Left ventricle myocardium superior (tissue), 1 donor: ENCODE results near the gene SLC35E4. TPM values are rescaled to one million over a fixed set of nuclear protein-coding genes. Genes with fewer than 3 reads are reported as not detected.
A peak's percentile ranks its signal among the peaks of the same experiment; 100 is the strongest.

Source experiments
- ATAC-seq: fragments of 200-7000 bp; cut with Tn5 transposase; one replicate; pipeline ENCODE4 v1.9.1; 2020; ENCODE audit warnings: mild to moderate bottlenecking, moderate library complexity
- DNase-seq: peaks from one replicate; pipeline ENCODE4 v3.0.0-alpha.2; 2020
- intact Hi-C: fragments of 100-400 bp; cut with micrococcal nuclease; formaldehyde crosslinking; loops from one replicate; pipeline ENCODE4 v1.11.0; 2022
- total RNA-seq: library from RNA; stranded (reverse); fragmentation: NEBNext Ultra II Directional; extraction: Animal tissue kit (Norgen Biotek cat#: 25700); gene quantifications from one replicate; pipeline ENCODE4 v1.2.1, GENCODE V29; 2021
- donor health status: DM: no; HTN: yes; CAD: no; lungs with severe emphysema.

The SLC35E4 gene
- total RNA-seq, 1 donor from 2014 or later: 3.1 TPM

GRCh38 chr22:30643055-30643875 is 7.7 kb downstream of the SLC35E4 start:
- intact Hi-C loops: no loop called here
- DNase-seq (peak; percentile 70), ATAC-seq (peak; percentile 81)

- no peak for ATAC-seq
- intact Hi-C loops: no loop called here
- no peak for DNase-seq
Observed at GRCh38 chr22:30646518-30647160, 11.1 kb downstream of the SLC35E4 start.

GRCh38 chr22:30647536-30647935 is 12.0 kb downstream of the SLC35E4 start:
- DNase-seq (no peak), ATAC-seq (no peak)
- intact Hi-C loops: no loop called here

- ATAC-seq (no peak), DNase-seq (no peak)
- intact Hi-C loops: no loop called here
Observed at GRCh38 chr22:30648825-30649224, 13.2 kb downstream of the SLC35E4 start.

- ATAC-seq (peak; percentile 57), DNase-seq (no peak)
- intact Hi-C loops: no loop called here
Observed at GRCh38 chr22:30649430-30650007, 13.9 kb downstream of the SLC35E4 start.

- ATAC-seq (peak; percentile 13), DNase-seq (no peak)
- intact Hi-C loops: no loop called here
Observed at GRCh38 chr22:30650508-30651116, 15.0 kb downstream of the SLC35E4 start.

GRCh38 chr22:30652852-30653251 is 17.3 kb downstream of the SLC35E4 start:
- DNase-seq (no peak), ATAC-seq (no peak)
- intact Hi-C loops: no loop called here

- intact Hi-C loops: no loop called here
- DNase-seq (no peak), ATAC-seq (no peak)
Observed at GRCh38 chr22:30654361-30654760, 18.8 kb downstream of the SLC35E4 start.

- no peak for ATAC-seq
- DNase-seq: no peak
- intact Hi-C loops: no loop called here
Observed at GRCh38 chr22:30655532-30655931, 20.0 kb downstream of the SLC35E4 start.

GRCh38 chr22:30662040-30662439 is 26.5 kb downstream of the SLC35E4 start:
- ATAC-seq (no peak), DNase-seq (no peak)
- intact Hi-C loops: no loop called here

GRCh38 chr22:30664798-30665197 is 29.2 kb downstream of the SLC35E4 start:
- no peak for ATAC-seq
- intact Hi-C loops: no loop called here
- no peak for DNase-seq

GRCh38 chr22:30665266-30665665 is 29.7 kb downstream of the SLC35E4 start:
- DNase-seq (no peak), ATAC-seq (no peak)
- intact Hi-C loops: no loop called here

GRCh38 chr22:30665786-30666185 is 30.2 kb downstream of the SLC35E4 start:
- ATAC-seq (no peak), DNase-seq (no peak)
- intact Hi-C loops: no loop called here

GRCh38 chr22:30667107-30667493 is 31.5 kb downstream of the SLC35E4 start:
- intact Hi-C loops: no loop called here
- ATAC-seq: no peak
- no peak for DNase-seq

- DNase-seq (peak; percentile 97), ATAC-seq (peak; percentile 100)
- intact Hi-C loops: no loop called here
Observed at GRCh38 chr22:30667494-30668385, 32.2 kb downstream of the SLC35E4 start, which contains the start of gene DUSP18. Gene DUSP18, minus strand, starts transcription at chr22:30667875. Its CDS starts 3,872 bp downstream, at chr22:30664003.

GRCh38 chr22:30668386-30668710 is 32.8 kb downstream of the SLC35E4 start:
- intact Hi-C loops: no loop called here
- ATAC-seq (no peak), DNase-seq (no peak)

GRCh38 chr22:30671071-30671470 is 35.5 kb downstream of the SLC35E4 start:
- ATAC-seq (no peak), DNase-seq (no peak)
- intact Hi-C loops: no loop called here

- intact Hi-C loops: no loop called here
Observed at GRCh38 chr22:30673136-30673535, 37.6 kb downstream of the SLC35E4 start.

GRCh38 chr22:30674482-30674881 is 38.9 kb downstream of the SLC35E4 start:
- DNase-seq: no peak
- intact Hi-C loops: no loop called here
- ATAC-seq: no peak

More at GRCh38 chr22:30673136-30673535, 37.6 kb downstream of the SLC35E4 start:
- DNase-seq (no peak), ATAC-seq (no peak)
